Adrenal gland (tissue), 5 donors: ENCODE data around the gene ABHD12B.

Experiments used
- POLR2A ChIP-seq, 2 donors: fragments of 450-650 bp; IDR thresholded peaks; one replicate each; pipeline ENCODE4 v1.6.1; 2017; ENCODE audit warnings: antibody characterized with exemption in 2 of 2, mild to moderate bottlenecking in 2 of 2, moderate library complexity in 1 of 2
- TF ChIP-seq, protein P1 (sequence below), 6 experiments: fragments of 450-650 bp in 4 of 6; fragments of 200-600 bp in 2 of 6; sonication (generic) in 1 of 6; IDR thresholded peaks; 1 replicate in 5 of 6; 2 replicates in 1 of 6; pipeline versions ENCODE4 v1.5.1 to v1.8.0; 2016 to 2021; ENCODE audit warnings: antibody characterized with exemption in 6 of 6, mild to moderate bottlenecking in 2 of 6, moderate library complexity in 1 of 6
- donor health status: DM: no; HTN: no; CAD: no.

DNA sequence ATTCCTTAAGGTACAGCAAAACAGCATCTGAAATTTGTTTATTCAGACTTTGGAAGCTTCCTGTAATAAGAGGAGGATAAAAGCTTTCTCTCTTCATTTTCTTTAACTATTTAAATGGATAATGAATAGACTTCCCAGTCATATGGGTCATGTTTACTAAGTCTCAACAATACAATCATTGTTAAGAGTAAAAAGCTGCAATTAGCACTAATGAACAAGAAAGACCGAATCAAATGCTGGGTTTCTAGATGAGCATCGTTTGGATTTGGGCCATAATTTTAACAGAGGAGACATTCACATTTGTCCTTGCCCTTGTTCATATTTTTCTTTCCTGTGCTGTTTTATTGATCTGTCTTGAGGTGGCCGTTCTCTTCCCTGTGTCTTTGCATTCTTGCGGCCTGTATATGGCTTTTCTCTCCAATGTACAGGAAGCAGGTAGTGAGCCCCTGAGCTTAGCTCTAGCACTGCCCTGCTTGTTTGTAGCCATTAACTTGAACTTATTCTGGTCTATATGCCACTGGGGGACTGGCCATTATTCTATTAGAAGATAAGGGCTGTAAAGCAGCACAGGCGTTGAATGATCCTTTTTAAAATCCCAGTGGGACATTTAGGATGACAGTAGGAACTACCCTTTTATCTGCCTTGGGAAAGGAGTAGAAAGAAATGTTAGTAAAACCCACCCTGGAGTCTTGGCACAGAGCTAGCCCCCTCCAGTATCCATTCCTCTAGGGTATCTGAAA lies 34.6 kb downstream of the ABHD12B start:
- TF ChIP-seq, protein P1, sequence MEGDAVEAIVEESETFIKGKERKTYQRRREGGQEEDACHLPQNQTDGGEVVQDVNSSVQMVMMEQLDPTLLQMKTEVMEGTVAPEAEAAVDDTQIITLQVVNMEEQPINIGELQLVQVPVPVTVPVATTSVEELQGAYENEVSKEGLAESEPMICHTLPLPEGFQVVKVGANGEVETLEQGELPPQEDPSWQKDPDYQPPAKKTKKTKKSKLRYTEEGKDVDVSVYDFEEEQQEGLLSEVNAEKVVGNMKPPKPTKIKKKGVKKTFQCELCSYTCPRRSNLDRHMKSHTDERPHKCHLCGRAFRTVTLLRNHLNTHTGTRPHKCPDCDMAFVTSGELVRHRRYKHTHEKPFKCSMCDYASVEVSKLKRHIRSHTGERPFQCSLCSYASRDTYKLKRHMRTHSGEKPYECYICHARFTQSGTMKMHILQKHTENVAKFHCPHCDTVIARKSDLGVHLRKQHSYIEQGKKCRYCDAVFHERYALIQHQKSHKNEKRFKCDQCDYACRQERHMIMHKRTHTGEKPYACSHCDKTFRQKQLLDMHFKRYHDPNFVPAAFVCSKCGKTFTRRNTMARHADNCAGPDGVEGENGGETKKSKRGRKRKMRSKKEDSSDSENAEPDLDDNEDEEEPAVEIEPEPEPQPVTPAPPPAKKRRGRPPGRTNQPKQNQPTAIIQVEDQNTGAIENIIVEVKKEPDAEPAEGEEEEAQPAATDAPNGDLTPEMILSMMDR (IDR thresholded peaks at IDR 0.05) = no peak
- no peak for TF ChIP-seq POLR2A (IDR thresholded peaks at IDR 0.05)
